ENCODE results near the gene WDR7.

DNA sequence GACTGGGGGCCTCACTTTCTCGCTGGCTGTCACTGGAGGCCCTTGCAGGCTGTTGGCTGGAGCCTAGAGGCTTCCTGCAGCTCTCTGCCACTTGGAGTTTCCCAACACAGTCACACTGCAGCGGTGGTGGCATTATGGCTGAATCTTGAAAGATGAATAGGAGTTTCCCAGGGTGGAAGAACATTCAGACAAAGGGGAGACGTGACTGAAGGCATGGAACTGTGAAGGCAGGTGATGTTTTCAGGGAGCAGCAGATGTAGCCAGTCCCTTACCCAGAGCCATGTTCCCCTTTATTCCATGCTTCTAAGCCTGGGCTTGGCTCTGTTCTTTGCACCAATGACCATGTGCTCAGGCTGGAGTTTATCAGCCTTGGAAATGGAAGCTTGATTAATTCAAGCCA is 389.0 kb downstream of the WDR7 start:
- no peak for TF ChIP-seq CTCF (IDR thresholded peaks at IDR 0.05)
- no peak for TF ChIP-seq ZFX (IDR thresholded peaks at IDR 0.05; ENCODE audit: borderline replicate concordance)
